Urothelium cell line (cell line): ENCODE measurements around the gene PDE9A.
"Not testable (repeated sequence)": the region's sequence is repeated elsewhere in the genome, so short reads cannot be mapped to it uniquely, and the experiment has no call there.

Source experiments
- DNase-seq: peaks from one replicate; pipeline ENCODE4 v3.0.0; 2011; ENCODE audit warnings: low spot score, mixed read lengths
- FAIRE-seq: peaks from 2 replicates; lab custom pipeline; 2011; peaks lifted over from hg19 to GRCh38; lab: Jason Lieb, UNC

The PDE9A gene

DNA sequence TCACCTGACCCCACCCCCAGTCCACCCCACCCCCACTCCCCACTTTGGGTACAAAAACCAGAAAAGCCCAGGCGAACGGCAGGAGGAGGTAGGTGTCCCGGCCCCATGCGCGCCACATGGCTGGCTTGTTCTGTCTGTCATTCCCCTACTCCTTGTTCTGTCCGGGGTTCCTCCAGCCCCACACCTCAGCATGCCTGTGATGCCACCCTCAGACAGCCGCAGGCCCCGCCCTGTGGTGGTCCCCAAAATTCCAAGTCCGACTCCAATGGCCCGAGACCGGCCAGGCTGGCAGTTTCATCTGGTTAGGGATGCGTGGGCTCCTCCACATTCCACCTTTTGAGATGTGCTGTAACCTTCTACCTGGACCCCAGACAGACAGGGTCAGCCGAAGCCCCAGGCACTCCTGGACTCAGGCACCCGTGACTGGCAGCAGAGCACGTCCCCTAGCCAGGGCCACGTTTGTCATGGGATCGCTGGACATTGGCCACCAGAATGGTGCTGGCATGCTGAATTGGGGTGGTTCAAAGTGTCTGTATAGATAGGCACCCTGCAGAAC lies 131.6 kb downstream of the PDE9A start:
- no peak for FAIRE-seq
- DNase-seq = no peak

DNA sequence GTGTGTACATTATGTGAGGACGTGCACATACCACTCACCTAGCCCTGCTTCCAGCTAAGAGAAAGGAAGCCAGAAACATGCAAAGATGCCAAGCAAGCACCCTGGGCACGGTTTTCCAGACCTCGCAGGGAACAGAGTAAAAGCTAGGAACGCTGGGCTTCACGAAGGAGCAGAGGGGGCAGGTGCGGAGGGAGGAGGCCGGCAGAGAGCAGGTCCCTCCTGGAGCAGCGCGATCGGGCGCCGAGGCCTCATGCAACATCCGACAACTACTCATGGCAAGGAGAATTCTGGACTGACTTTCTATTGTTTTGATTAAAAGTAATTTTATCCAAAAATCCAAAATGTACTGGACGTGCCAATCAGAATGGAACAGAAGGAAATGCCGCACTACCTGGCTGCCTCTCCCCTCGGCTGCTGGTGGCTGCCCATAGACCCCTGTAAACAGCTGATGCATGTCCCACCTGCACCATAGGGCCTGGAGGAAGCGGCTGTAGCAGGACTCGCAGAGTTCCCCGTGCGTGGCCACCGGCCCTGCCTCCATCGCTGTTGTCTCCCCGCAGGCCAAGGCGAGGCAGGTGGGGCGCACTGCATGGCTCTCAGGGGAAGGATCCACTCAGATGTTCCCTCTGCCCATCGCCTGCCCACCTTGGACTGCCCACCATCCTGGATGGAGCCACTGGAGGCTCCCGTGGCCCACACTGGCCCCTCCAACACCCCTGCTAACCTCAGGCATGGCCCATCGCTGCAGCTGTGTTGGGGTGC lies 132.4 kb downstream of the PDE9A start:
- FAIRE-seq (no peak), DNase-seq (no peak)

DNA sequence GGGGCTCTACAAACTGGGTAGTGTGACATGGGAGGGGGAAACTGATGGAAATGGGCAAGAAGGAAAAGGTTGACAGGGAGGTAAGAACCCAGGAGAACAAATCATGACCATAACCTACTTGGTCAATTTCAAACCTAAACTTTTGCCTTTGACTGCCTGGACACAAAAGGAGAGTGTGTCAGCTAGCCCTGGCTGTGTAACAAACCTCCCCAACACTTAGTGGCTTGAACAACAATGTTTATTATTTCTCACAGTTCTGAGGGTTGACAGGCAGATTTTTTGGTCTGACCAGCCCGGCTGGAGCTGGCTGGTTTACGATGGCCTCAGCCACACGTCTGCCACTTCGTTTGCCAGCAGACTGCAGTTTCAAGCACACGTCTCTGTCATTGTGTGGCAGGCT lies 133.5 kb downstream of the PDE9A start:
- no peak for DNase-seq
- no peak for FAIRE-seq

DNA sequence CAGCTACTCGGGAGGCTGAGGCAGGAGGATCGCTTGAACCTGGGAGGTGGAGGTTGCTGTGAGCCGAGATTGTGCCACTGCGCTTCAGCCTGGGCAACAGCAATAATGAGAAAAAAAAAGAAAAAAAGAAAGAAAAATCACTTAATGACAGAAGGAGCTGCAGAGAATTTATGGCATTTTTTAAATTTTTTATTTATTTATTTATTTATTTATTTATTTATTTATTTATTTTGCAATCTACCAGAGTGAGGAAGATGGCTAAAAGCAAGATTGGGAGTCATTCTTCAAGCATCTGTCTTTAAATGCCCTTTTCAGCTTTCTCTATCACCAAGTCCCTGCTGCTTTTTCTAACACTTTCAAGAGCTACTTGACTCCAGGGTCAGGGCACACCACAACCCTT lies 134.2 kb downstream of the PDE9A start:
- DNase-seq = no peak
- FAIRE-seq = no peak

DNA sequence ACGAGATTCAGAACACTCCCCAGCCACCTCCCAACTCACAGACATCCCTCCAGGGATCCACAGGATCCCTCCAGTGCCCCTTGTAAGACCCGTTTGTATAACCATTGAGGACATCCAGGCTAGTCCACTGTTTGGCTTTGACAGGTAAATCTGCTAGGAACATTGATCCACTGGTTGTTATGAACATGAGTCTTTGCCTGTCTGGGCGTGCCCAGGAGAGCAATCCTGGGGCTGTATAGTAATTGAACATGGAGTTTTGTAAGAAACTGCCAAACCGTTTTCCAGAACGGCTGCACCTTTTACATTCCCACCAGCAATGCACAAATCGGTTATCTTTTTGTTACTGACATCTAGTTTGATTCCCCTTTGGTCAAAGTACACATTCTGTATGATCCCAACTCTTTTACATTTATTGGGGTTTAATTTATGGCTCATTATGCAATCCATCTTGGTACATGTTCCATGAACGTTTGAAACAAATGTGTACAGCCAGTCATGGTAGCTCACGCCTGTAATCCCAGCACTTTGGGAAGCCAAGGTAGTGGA lies 137.2 kb downstream of the PDE9A start:
- FAIRE-seq = no peak

DNA sequence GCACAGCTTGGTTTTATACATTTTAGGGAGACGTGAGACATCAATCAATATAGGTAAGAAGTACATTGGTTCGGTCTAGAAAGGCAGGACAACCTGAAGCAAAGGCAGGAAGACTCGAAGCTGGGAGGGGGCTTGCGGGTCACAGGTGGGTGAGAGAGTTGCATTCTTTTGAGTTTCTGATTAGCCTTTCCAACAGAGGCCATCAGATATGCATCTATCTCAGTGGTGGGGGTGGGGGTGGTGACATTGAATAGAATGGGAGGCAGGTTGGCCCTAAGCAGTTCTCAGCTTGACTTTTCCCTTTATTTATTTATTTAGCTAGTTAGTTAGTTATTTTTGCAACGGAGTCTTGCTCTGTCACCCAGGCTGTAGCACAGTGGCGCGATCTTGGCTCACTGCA lies 140.4 kb downstream of the PDE9A start:
- FAIRE-seq (no peak), DNase-seq (no peak)

More for the DNA sequence above, 137.2 kb downstream of the PDE9A start:
- no peak for DNase-seq

DNA sequence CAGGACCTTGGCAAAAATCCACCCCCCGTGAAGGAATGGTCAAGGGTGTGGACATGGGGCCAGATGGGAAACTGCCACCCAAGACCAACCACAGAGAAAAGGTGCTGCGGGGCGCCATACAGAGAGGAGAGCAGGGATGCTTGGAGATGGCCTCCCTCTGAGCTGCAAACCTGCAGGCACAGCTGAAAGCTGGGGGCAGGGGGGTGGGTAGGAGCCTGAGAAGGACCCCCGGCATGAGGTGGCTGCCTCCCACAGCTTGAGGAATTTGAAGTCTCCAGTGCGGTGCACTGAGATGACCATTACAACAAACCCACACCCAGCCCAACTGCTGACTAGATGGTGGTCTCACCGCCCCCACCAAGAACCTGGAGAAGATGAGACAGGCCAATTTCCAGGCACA lies 141.1 kb downstream of the PDE9A start:
- DNase-seq = no peak
- no peak for FAIRE-seq

DNA sequence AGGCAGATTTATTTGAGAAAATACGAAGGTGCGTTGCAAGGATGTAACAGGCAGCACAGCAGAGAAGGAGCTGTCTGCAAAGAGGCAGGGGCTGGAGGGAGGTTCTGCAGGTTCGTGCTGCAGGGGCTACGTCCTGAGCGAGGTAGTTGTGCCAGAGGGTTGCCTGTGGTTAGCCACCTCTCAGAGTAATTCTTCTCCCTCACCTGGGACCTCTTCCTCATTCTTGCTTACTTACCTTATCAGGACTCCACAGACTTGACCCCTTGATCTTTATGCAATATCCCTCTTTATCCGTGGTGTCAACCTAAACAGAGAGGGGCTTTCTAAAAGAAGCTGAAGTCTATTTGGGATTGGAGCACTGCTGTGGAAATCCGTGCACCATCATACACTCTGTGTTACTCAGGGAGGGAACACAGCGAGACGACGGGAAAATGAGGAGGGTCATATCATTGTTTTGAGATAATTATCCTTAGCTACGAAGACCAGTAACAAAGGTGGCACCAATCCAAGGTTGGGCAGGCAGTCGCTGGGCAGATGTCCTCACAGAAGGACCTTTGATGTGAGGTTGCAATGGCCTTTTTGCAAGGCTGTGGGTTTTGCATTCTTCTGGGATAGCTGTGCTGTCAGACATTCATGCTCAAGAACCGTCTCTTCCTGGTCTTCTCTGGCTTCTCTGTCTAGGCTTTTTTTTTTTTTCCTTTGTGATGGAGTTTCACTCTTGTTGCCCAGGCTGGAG lies 143.1 kb downstream of the PDE9A start:
- FAIRE-seq (no peak), DNase-seq (no peak)

DNA sequence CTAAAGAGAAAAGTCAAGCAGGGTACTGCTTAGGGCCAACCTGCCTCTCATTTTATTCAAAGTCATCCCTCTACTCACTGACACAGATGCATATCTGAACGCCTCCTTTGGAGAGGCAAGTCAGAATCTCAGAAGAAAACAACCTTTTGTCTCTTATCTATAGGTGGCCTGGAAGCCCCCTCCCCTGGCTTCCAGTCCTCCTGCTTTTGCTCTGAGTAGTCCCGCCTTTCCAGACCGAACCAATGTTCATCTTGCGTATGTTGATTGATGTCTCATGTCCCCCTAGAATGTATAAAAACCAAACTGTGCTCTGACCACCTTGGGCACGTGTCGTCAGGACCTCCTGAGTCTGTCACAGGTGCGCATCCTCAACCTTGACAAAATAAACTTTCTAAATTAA lies 144.1 kb downstream of the PDE9A start:
- FAIRE-seq (no peak), DNase-seq (no peak)

DNA sequence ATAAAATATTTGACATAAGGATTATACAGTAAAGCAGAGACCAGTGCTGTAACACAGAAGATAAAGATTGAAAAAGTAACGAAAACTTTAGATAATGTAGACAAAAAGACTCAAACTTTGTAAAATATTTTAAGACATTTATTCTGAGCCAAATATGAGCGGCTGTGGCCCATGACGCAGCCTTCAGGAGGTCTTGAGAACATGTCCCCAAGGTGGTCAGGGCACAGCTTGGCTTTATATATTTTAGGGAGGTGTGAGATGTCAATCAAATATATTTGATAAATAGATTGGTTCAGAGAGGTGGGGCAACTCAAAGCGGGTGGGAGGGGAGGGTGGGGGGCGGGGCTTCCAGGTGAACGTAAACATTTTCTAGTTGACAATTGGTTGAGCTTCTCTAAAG lies 144.7 kb downstream of the PDE9A start:
- no peak for DNase-seq
- no peak for FAIRE-seq

DNA sequence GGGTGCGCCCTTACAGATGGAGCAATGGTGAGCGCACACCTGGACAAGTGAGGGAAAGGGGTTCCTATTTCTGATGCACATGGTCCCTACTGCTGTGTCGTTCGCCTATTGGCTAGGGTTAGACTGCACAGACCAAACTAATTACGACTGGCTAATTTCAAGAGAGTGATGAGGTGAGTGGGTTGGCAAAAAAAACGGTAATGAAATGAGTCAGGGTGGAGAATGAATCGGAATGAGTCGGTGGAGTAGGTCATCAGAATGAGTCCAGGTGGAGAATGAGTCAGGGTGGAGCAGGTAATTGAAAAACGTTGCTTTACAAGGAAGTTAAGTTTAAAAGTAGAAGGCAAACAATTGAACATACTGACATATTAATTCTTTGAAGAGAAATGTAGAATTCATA lies 146.1 kb downstream of the PDE9A start:
- DNase-seq (no peak), FAIRE-seq (no peak)

DNA sequence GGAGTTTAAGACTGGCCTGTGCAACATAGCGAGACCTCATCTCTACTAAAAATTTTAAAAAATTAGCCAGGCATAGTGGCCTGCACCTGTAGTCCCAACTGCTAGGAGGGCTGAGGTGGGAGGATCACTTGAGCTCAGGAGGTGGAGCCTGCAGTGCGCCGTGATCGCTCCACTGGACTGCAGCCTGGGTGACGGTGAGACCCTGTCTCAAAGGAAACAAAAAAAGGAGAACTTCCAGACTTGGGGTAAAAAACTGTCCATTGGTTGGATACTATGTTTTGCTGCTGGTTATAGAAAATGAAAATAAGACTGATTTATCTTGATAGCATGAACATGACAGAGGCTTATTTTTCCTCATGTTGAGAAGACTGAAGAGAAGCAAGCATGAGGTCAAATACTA lies 146.5 kb downstream of the PDE9A start:
- DNase-seq (no peak), FAIRE-seq (no peak)

DNA sequence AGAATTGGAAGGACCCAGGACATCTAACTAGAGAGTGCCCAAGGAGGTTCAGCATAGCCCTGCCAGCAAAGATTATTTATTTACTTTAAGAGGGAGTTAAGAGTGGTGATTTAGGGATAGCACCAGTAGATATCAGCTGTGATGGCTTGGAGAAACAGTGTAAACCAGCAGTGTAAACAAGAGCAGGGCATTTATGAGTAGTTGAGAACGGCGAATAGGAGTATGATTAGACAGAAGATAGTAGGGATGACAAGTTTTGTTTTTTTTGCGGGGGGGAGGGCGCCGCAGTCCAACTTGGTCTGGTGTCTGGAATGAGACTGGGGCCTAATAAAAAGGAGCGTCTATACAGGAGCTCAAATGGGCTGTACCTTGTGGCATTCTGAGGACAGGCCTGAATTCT lies 148.2 kb downstream of the PDE9A start:
- FAIRE-seq, DNase-seq: not testable (repeated sequence)

DNA sequence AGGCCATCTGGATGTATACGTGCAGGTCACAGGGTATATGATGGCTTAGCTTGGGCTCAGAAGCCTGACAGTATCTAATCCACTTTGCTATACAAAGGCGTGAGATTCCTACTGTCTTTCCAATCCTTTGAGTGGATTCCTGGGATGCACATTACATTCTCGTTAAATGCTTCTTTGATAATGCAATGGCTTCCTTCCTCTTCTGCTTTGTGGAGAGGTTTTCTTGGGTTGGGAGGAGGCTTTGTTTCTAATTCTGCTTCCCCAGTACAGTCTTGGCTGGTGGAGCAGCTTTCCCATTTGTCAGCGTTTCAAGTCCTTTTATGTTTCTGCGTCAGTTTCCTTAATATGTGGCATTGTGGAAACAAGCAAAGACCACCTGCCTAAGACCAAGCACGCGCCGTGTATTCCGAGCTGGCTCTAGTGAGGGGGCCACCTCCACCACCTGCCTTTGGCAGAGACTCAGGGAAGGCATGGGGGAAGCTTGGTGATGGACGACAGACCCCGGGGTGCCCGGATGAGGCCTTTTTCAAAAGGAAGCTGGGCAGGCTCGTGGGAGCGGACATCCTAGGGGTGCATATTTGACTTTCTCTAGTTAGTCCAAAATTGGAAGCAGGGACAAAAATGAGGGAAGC lies 153.2 kb downstream of the PDE9A start:
- FAIRE-seq (no peak), DNase-seq (no peak)

DNA sequence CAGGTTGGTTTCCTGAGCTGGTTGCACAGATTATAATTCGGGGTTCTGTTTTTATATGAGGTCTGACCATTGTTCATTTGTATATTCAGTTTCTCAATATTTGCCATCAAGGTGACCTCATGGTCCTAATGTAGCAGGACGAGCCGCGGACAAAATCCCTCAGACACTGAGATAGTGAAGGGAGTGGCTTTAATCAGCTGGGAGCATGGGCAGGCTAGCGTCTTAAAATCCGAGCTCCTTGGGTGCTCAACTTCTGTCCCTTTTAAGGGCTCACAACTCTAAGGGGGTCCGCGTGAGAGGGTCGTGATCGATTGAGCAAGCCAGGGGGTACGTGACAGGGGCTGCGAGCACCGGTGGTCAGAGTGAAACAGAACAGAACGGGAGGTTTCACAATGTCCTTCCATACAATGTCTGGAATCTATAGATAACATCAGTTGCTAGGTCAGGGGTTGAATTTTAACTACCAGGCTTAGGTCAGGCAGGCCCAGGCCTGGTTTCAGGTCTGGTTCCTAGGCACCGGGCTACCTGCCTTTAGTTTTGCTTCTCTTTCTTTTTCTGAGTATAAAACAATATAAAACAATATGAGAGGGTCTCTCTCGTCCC lies 154.0 kb downstream of the PDE9A start:
- not testable (repeated sequence) for DNase-seq, FAIRE-seq

DNA sequence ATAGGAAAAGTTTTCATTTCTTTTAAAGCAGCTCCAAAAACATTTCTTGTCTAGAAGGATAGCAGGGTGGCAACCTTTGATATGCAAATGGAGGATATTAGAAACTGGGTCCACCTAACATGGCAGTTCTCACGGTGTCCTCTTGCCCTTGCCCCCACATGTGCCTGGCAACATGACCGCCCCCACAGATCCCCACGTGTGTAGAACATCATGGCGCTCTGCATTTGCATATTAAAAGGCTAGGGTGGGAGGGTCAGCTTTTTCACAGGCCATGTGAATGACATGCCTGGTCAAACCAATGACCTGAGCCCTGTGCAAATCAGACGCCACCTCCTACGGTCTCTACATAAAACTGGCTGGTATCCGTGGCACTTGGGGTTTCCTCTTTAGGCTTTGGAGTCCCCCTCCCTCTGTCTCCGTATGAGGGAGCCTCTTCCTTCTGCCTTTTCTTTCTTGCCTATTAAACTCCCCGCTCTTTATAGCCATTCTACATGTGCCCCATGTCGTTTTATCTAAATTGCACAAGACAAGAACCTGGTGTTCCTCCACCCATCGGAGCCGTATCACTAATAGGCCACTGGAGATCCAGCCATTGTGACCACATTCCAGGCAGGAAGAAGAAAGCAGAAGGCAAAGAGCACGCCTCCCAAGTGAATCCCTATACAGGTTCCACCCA lies 154.7 kb downstream of the PDE9A start:
- DNase-seq (no peak), FAIRE-seq (no peak)

DNA sequence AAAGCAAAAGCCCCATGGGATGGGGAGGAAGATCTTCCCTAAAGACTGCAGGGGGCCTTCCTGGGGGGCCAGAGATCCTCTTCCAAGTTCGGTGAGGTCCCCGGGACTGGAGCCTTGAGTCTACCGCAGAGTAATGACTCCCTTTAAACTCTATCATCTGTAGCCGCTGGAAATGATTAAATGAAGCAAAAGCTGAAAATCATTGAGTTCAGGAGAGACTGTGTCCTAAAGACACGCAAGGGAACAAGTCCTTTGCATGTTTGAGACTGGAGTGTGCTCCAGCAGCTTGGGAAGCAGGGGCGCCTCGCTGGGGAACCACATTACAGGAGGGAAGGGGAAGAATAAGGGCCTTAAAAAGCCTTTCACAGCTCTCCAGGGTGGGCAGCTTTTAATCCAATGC lies 155.8 kb downstream of the PDE9A start:
- no peak for FAIRE-seq
- DNase-seq = no peak

DNA sequence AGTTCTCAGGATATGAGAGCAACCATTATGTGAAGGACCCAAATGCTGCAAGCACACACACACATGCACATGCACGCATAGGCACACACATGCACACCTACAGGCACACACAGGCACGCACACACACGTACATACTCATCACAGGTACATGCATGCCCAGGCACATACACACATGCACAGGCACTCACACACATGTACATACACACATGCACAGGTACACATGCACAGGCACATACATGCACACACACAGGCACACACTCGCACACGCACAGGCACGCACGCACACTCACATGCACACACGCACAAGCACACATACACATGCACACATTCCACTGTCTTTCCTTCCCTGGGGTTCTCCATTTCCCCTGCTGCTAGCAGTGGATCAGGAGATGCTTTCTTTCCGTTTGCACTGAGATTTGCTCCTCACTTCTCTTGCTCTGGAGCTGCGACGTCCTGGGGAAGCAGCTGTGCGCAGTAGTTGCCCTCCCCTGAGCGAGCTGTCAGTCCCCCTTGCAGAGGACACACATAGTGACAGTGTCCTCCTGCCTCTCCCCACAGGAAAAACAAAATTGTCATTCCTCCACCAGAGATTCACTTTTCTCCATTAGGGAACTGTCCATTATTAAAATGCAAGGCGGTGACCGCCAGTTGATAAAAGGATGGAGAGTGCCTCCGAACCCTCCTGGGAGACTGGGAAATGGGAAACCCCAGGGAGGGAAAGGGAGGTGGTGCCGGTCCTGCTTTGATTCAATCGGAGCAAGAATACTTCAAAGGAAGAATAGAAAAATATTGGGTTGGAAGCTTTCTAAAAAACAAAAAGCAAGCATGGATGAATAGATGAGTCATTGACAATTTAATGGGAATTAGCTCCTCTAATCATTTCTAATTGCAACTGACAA lies 156.4 kb downstream of the PDE9A start:
- peak; percentile 30 for FAIRE-seq
- DNase-seq = no peak

DNA sequence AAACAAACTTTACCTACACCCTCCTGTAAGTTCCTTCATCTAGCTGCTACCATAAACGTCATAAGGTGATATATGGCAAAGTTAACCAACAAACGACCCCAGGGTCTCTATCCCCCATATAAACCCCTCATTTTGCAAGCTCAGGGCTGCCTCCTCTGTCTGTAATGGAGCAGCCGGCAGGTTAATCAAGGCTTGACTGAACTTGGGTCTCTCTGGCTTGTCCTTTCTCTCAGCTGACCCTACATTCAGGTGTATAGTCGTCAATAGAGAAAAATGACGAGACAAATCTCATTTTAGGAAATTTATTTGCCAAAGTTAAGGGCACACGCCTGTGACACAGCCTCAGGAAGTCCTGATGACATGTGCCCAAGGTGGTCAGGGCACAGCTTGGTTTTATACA lies 158.5 kb downstream of the PDE9A start:
- FAIRE-seq = no peak
- DNase-seq = no peak
